ENCODE data around the gene SLC25A24. TPM values are rescaled to one million over a fixed set of nuclear protein-coding genes. Genes with fewer than 3 reads are reported as not detected.

Gene SLC25A24
- total and polyA plus RNA-seq, 2 donors from 2014 or later: 8.9 to 30.2 TPM

DNA sequence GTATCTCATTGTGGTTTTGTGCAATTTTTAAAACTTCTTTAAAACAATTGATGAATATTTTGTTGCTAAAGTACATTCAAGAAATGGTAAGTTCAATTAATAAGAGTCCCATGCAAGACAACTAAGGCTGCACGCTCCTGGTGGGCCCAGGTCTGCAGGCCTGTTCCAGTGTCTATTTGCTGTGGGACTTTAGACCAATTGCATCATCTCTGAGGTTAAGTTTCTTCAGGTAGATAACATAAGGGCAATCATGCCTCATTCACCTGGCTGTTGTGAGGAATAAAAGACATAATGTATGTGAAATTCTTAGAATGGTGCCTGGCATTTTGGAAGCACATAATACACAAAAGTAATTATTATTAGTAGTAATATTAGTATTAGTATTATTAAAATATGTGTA is 82.9 kb downstream of the SLC25A24 start:
- no peak for FAIRE-seq
- intact Hi-C loops (cut with DNase I): no loop called here

DNA sequence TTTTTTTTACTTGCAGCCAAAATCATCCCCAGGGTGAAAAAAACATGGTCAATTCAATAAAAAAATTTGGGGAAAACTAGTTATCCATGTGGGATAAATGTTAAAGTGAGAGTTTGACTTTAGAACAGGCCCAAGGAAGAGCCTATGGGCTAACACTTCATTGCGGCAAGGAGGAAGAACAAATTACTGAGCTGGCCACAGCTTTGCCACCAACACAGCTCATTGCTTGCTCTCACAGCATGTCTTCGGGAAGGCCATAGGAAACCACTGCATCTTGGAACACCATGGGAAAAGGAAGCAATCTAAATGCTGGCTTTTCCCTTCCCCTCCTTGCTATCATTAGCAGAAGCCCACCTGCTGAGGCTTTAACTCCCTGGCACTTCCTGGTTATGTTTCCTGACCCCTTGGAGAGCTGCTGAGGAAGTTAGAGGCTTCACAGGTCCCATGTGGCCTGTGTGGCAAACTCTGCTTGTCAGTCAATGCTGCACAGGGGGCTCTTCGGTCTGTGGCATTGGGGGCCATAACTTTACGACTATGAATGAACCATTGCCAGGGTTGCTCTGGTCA is 86.0 kb downstream of the SLC25A24 start:
- H3K4me3 ChIP-seq (ENCODE audit: low read length in 3 of 3): no peak overlapping the region
- no peak for TF ChIP-seq CTCF (IDR thresholded peaks at IDR 0.05; ENCODE audit: borderline replicate concordance, extremely low read depth, insufficient read depth)
- no peaks in the 10 kb centered on the region for H3K27me3 ChIP-seq (ENCODE audit: control insufficient read depth, insufficient read depth, low read length)
- no peak overlapping the region for H3K9ac ChIP-seq (ENCODE audit: low read length in 3 of 3)
- no peaks in the 10 kb centered on the region for H3K4me1 ChIP-seq (ENCODE audit: control insufficient read depth in 2 of 3, insufficient read depth in 2 of 3, low read depth in 1 of 3, low read length in 3 of 3)
- no peak for FAIRE-seq
- no peaks in the 10 kb centered on the region for H3K9me3 ChIP-seq (ENCODE audit: control insufficient read depth in 2 of 3, insufficient read depth in 1 of 3, low read length in 3 of 3)
- intact Hi-C loops (cut with DNase I): no loop called here
- DNase-seq: no peak
- no peaks in the 10 kb centered on the region for H3K36me3 ChIP-seq (ENCODE audit: control insufficient read depth in 2 of 3, insufficient read depth in 3 of 3, low read length in 3 of 3)
- no peak overlapping the region for H3K27ac ChIP-seq (ENCODE audit: low read depth in 2 of 2, low read length in 2 of 2)

More for the DNA sequence above, 82.9 kb downstream of the SLC25A24 start:
- H3K36me3 ChIP-seq (ENCODE audit: control insufficient read depth in 2 of 3, insufficient read depth in 3 of 3, low read length in 3 of 3): no peaks in the 10 kb centered on the region
- TF ChIP-seq CTCF (IDR thresholded peaks at IDR 0.05; ENCODE audit: borderline replicate concordance, extremely low read depth, insufficient read depth): no peak
- no peak for DNase-seq
- no peak overlapping the region for H3K9ac ChIP-seq (ENCODE audit: low read length in 3 of 3)
- H3K4me1 ChIP-seq (ENCODE audit: control insufficient read depth in 2 of 3, insufficient read depth in 2 of 3, low read depth in 1 of 3, low read length in 3 of 3): no peaks in the 10 kb centered on the region
- H3K27me3 ChIP-seq (ENCODE audit: control insufficient read depth, insufficient read depth, low read length): no peaks in the 10 kb centered on the region
- H3K9me3 ChIP-seq (ENCODE audit: control insufficient read depth in 2 of 3, insufficient read depth in 1 of 3, low read length in 3 of 3): no peaks in the 10 kb centered on the region
- H3K4me3 ChIP-seq (ENCODE audit: low read length in 3 of 3): no peak overlapping the region
- H3K27ac ChIP-seq (ENCODE audit: low read depth in 2 of 2, low read length in 2 of 2): no peak overlapping the region

DNA sequence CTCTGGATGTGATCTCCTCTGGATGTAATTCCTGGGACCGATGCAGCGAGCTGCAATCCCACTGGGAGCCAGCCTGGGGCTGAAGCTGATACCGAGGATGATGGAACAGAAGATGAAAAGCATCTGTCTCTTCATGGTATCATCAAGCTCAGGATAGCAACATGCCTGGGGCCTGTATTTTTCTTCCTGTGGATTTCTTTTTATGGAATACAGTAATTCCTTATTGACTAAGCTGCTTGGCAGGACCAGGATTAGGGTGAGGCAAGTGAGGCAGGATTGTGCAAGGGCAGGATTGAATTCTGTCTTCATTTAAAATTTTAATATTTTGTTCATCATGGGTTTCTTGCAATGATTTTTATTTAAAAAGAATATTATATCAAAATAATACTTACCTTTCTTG is 86.6 kb downstream of the SLC25A24 start:
- DNase-seq (no peak), FAIRE-seq (no peak)
- TF ChIP-seq CTCF (IDR thresholded peaks at IDR 0.05; ENCODE audit: borderline replicate concordance, extremely low read depth, insufficient read depth): no peak
- intact Hi-C loops (cut with DNase I): no loop called here
- Histone ChIP-seq H3K27me3 (ENCODE audit: control insufficient read depth, insufficient read depth, low read length) (no peaks in the 10 kb centered on the region), H3K4me3 (ENCODE audit: low read length in 3 of 3) (no peak overlapping the region), H3K4me1 (ENCODE audit: control insufficient read depth in 2 of 3, insufficient read depth in 2 of 3, low read depth in 1 of 3, low read length in 3 of 3) (no peaks in the 10 kb centered on the region), H3K36me3 (ENCODE audit: control insufficient read depth in 2 of 3, insufficient read depth in 3 of 3, low read length in 3 of 3) (no peaks in the 10 kb centered on the region), H3K9me3 (ENCODE audit: control insufficient read depth in 2 of 3, insufficient read depth in 1 of 3, low read length in 3 of 3) (no peaks in the 10 kb centered on the region), H3K27ac (ENCODE audit: low read depth in 2 of 2, low read length in 2 of 2) (no peak overlapping the region), H3K9ac (ENCODE audit: low read length in 3 of 3) (no peak overlapping the region)
